ENCODE results near the gene MAS1L.

DNA sequence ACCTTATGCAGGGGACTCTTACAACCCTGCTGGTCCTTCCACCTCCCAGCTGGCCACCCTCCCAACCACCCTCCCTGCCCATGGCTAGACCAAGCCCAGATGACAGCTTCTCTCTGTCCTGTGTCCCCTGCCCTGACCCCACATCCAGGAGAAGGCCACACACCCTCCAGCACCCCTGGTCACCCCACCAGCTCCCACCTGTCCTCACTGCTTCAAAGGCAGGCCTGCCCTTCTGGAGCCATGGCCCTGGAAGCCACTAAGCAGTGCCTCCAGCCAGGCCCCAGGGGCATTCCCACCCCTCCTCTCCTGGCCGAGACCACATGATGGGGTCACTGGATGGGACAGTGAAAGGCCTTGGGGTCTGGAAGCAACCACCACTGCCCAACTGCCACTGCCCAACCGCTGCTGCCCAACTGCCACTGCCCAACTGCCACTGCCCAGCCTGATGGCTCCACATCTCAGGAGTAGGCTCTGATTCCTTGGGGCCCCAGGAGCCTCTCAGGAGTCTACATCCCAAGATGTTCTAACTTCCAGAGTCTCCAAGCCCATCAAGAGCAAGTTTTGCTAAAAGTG is 41.3 kb upstream of the MAS1L start:
- TF ChIP-seq, protein P1, sequence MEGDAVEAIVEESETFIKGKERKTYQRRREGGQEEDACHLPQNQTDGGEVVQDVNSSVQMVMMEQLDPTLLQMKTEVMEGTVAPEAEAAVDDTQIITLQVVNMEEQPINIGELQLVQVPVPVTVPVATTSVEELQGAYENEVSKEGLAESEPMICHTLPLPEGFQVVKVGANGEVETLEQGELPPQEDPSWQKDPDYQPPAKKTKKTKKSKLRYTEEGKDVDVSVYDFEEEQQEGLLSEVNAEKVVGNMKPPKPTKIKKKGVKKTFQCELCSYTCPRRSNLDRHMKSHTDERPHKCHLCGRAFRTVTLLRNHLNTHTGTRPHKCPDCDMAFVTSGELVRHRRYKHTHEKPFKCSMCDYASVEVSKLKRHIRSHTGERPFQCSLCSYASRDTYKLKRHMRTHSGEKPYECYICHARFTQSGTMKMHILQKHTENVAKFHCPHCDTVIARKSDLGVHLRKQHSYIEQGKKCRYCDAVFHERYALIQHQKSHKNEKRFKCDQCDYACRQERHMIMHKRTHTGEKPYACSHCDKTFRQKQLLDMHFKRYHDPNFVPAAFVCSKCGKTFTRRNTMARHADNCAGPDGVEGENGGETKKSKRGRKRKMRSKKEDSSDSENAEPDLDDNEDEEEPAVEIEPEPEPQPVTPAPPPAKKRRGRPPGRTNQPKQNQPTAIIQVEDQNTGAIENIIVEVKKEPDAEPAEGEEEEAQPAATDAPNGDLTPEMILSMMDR (IDR thresholded peaks at IDR 0.05; ENCODE audit: low read depth, low read length, poor library complexity, severe bottlenecking): no peak
- TF ChIP-seq EZH2phosphoT487 (IDR thresholded peaks at IDR 0.05; ENCODE audit: borderline replicate concordance, low read length): no peak
